Mesothelial cell of epicardium (in vitro differentiated cells): ENCODE data around the gene TMEM98. TPM values are rescaled to one million over a fixed set of nuclear protein-coding genes. Genes with fewer than 3 reads are reported as not detected.

Experiments
- DNase-seq, 2 experiments: peaks; one replicate each; pipeline ENCODE4 v3.0.0; 2021; ENCODE audit warnings: low spot score in 2 of 2; ENCODE audit not compliant: unreplicated experiment in 2 of 2
- H3K27ac Mint-ChIP-seq: 2 replicates; pipeline ENCODE4 v1.8.0; 2021; ENCODE audit warnings: mixed read lengths
- H3K27me3 Mint-ChIP-seq: 2 replicates; pipeline ENCODE4 v1.8.0; 2021; ENCODE audit warnings: low read depth, mixed read lengths
- H3K36me3 Mint-ChIP-seq: 2 replicates; pipeline ENCODE4 v1.8.0; 2021; ENCODE audit warnings: mixed read lengths
- H3K4me1 Mint-ChIP-seq: 2 replicates; pipeline ENCODE4 v1.8.0; 2021; ENCODE audit warnings: mixed read lengths
- H3K4me3 Mint-ChIP-seq: 2 replicates; pipeline ENCODE4 v1.8.0; 2021; ENCODE audit warnings: mild to moderate bottlenecking, moderate library complexity, mixed read lengths
- H3K9me3 Mint-ChIP-seq: 2 replicates; pipeline ENCODE4 v1.8.0; 2021; ENCODE audit warnings: mixed read lengths
- total RNA-seq: library from RNA; stranded (reverse); gene quantifications from 3 replicates; pipeline ENCODE4 v1.2.1, GENCODE V29; 2021
- TF ChIP-seq, protein P1 (sequence below): fragments of 200-600 bp; sonication (generic); IDR thresholded peaks from one replicate; pipeline ENCODE4 v1.5.0; 2021; ENCODE audit warnings: antibody characterized with exemption; ENCODE audit not compliant: unreplicated experiment

Gene TMEM98
- total RNA-seq, 1 donor from 2014 or later: 205 TPM

DNA sequence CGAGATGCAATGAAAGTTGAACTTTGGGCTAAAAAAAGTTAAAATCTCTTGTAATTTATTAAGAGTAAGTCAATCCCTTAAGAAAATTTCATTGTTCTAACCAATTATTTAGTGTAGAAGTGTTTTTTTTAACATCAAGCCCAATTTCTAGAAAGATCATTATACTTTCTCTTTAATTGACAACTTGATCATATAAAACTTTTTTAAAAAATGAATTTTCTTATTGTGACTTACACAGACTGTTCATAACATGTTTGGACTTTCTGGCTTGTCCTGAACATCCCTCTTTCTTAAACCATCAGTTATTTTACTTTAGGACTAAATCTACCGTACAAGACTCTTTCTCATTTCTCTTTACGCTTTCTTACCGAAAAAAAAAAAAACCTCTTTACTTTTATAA lies 26.2 kb upstream of the TMEM98 start:
- H3K27ac Mint-ChIP-seq: no peak overlapping the region
- no peaks in the 10 kb centered on the region for H3K9me3 Mint-ChIP-seq
- DNase-seq: no peak
- H3K4me1 Mint-ChIP-seq: peaks cover 7% of the 10 kb centered on the region
- peaks cover 3% of the 10 kb centered on the region for H3K27me3 Mint-ChIP-seq
- H3K4me3 Mint-ChIP-seq: no peak overlapping the region
- no peaks in the 10 kb centered on the region for H3K36me3 Mint-ChIP-seq
- TF ChIP-seq, protein P1, sequence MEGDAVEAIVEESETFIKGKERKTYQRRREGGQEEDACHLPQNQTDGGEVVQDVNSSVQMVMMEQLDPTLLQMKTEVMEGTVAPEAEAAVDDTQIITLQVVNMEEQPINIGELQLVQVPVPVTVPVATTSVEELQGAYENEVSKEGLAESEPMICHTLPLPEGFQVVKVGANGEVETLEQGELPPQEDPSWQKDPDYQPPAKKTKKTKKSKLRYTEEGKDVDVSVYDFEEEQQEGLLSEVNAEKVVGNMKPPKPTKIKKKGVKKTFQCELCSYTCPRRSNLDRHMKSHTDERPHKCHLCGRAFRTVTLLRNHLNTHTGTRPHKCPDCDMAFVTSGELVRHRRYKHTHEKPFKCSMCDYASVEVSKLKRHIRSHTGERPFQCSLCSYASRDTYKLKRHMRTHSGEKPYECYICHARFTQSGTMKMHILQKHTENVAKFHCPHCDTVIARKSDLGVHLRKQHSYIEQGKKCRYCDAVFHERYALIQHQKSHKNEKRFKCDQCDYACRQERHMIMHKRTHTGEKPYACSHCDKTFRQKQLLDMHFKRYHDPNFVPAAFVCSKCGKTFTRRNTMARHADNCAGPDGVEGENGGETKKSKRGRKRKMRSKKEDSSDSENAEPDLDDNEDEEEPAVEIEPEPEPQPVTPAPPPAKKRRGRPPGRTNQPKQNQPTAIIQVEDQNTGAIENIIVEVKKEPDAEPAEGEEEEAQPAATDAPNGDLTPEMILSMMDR: no peak

DNA sequence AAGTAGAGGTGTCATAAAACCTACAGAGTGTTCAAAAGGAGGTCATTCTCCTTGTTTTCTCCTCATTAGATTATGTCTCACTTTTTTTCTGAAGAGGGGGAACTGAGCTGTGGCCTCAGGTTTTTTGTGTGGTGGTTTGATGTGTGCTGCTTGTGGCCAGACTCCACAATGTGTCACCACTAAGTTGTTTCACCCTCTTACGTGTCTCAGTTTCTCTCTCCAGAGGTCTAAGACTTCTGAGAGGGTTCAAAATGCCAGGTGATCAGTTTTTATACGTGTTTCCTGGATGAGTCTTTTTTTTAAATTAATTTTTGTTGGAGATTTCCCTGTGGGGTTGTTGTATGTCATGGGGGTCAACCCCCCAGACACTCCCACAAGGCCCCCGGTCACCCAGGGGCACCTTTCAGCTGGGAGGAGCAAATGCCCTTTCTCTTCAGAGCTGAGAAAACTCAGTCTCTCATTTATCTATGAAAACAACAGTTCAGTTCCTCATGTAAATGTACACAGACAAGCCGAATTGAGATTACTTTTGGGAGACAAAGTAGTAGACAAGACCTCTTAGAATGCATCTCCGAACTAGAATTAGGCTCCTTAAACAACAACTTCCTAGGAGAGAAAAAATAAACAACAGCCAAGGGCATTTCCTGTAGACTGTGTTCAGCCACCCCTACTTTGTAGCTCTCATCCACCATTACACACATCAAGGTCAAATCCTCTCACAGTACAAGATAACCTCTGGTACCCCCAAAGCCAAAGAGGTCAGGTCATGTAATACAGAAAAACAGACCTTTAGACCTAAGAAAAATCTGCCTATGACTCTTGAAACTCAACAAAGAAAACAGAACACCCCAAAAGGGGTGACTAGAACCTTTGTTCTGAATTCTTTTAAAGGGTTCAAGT lies 23.9 kb upstream of the TMEM98 start:
- peaks cover 3% of the 10 kb centered on the region for H3K27me3 Mint-ChIP-seq
- no peak for DNase-seq
- no peaks in the 10 kb centered on the region for H3K36me3 Mint-ChIP-seq
- no peak overlapping the region for H3K27ac Mint-ChIP-seq
- H3K9me3 Mint-ChIP-seq: no peaks in the 10 kb centered on the region
- H3K4me1 Mint-ChIP-seq: no peaks in the 10 kb centered on the region
- TF ChIP-seq, protein P1: no peak
- H3K4me3 Mint-ChIP-seq: no peak overlapping the region

DNA sequence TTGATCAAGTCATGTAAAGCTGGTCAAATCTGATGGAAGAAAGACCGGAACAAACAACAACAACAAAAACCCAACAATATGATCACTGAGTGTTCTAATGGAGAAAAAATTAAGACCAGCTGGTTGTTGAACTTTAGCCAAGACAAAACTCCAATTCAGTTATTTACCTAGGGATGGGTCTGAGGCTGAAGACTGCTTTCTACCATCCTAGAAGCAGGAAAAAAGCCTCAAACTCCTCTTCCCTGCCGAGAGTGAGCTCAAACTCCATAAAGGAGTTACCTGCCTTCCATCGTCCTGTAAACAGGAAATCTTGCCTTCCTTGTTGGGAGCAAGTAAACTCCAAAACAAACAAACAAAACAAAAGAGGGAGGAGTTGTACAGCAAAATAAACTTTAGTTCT lies 23.1 kb upstream of the TMEM98 start:
- Mint-ChIP-seq H3K36me3 (no peaks in the 10 kb centered on the region), H3K27ac (no peak overlapping the region), H3K9me3 (no peaks in the 10 kb centered on the region), H3K4me3 (no peak overlapping the region), H3K27me3 (peaks cover 3% of the 10 kb centered on the region), H3K4me1 (no peaks in the 10 kb centered on the region)
- TF ChIP-seq, protein P1: no peak
- DNase-seq: no peak

DNA sequence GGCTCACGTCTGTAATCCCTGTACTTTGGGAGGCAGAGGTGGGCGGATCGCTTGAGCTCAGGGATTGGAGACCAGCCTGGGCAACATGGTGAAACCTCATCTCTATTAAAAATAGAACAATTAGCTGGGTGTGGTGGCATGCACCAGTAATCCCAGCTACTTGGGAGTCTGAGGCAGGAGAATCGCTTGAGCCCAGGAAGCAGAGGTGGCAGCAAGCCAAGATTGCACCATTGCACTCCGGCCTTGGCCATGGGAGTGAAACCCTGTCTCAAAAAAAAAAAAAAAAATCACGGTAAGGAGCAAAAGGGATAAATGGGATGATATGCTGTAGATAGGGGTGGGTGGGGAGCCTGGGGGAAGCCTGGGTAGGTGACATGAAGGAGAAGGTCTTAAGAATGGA lies 20.4 kb upstream of the TMEM98 start:
- Mint-ChIP-seq H3K9me3 (no peaks in the 10 kb centered on the region), H3K4me3 (no peak overlapping the region), H3K4me1 (peaks cover 7% of the 10 kb centered on the region), H3K27me3 (peaks cover 3% of the 10 kb centered on the region), H3K36me3 (no peaks in the 10 kb centered on the region), H3K27ac (no peak overlapping the region)
- TF ChIP-seq, protein P1: no peak
- DNase-seq: no peak

DNA sequence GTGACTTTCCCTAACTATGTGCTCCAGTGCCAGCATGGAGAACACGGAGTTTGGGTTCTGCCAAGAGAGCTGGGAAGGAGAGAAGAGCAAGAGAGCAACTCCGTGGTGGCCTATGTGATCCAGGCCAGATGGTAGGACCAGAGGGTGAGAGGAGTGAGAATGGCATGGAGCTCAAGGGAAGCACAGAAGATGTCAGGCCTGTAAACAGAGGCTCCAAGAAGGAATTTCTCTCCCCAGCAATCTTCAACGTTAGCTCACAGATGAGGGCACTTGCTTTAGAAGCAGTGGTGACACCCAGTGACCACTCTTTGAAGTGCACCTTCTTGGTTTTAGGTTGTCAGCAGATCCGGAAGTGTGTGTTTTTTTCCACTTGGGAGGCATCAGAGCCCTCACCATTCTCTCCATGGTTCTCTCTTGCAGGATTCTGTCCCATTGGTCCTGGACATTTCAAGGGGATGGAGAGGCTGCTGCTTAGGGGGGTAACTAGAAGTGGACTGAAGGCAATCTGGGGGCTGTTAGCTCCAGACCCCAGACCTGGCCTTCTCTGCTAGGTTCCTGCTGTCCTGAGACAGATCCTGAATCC lies 18.1 kb upstream of the TMEM98 start:
- peaks cover 3% of the 10 kb centered on the region for H3K27me3 Mint-ChIP-seq
- peak overlapping the region; percentile 4 for H3K27ac Mint-ChIP-seq
- H3K4me3 Mint-ChIP-seq: no peak overlapping the region
- peaks cover 8% of the 10 kb centered on the region for H3K4me1 Mint-ChIP-seq
- H3K36me3 Mint-ChIP-seq: no peaks in the 10 kb centered on the region
- TF ChIP-seq, protein P1: peak; percentile 75
- DNase-seq: peak in 1 of 2 experiments; percentile 75
- peaks cover 2% of the 10 kb centered on the region for H3K9me3 Mint-ChIP-seq
